HepG2 (cell line): Measurements from ENCODE around the gene SNRNP25.

Source experiments
- CEBPB ChIP-seq: IDR thresholded peaks from 2 replicates; pipeline ENCODE4 v1.6.1; 2011; ENCODE audit warnings: low read depth, low read length, improper control_type of control experiment, borderline replicate concordance
- MYNN ChIP-seq: sonication (generic); formaldehyde crosslinking; IDR thresholded peaks from 2 replicates; pipeline ENCODE4 v1.4.0; 2020; ENCODE audit warnings: mild to moderate bottlenecking, low read depth, missing genetic modification reagents
- NR2C2 ChIP-seq: sonication (generic); formaldehyde crosslinking; IDR thresholded peaks from 2 replicates; pipeline ENCODE4 v1.4.0; 2020; ENCODE audit warnings: missing genetic modification reagents, mild to moderate bottlenecking, moderate library complexity, borderline replicate concordance
- POLR2A ChIP-seq, 2 experiments: IDR thresholded peaks; 2 replicates each; pipeline ENCODE4 v1.6.1; 2011; ENCODE audit warnings: low read depth in 2 of 2, low read length in 2 of 2, mild to moderate bottlenecking in 1 of 2, moderate library complexity in 1 of 2; ENCODE audit not compliant: insufficient read depth in 1 of 2
- SIN3A ChIP-seq: IDR thresholded peaks from 2 replicates; pipeline ENCODE4 v1.6.1; 2011; ENCODE audit warnings: low read depth, mild to moderate bottlenecking, control low read depth, low read length, borderline replicate concordance
- TEAD3 ChIP-seq: optimal IDR thresholded peaks from 2 replicates; pipeline ENCODE3; 2016; ENCODE audit warnings: borderline replicate concordance
- U2AF1 ChIP-seq: fragments of 200-400 bp; formaldehyde crosslinking; optimal IDR thresholded peaks from 2 replicates; pipeline ENCODE3; 2017; ENCODE audit warnings: mild to moderate bottlenecking, low read depth, low read length
- YY1 ChIP-seq: IDR thresholded peaks from 2 replicates; pipeline ENCODE4 v1.6.1; 2011; ENCODE audit warnings: low read length, low read depth, moderate library complexity, mild to moderate bottlenecking; ENCODE audit not compliant: insufficient read depth, insufficient replicate concordance
- ZNF710 ChIP-seq: sonication (generic); formaldehyde crosslinking; IDR thresholded peaks from 2 replicates; pipeline ENCODE4 v1.5.0; 2020; ENCODE audit warnings: mild to moderate bottlenecking, missing genetic modification reagents, borderline replicate concordance

- no peak for TF ChIP-seq YY1
- no peak for TF ChIP-seq TEAD3
- TF ChIP-seq SIN3A = no peak
- TF ChIP-seq ZNF710 (CRISPR knock-in tag) = no peak
- TF ChIP-seq U2AF1 = no peak
- no peak for TF ChIP-seq POLR2A (IDR thresholded peaks at IDR 0.05; ENCODE audit: insufficient read depth in 1 of 2, low read depth in 2 of 2, low read length in 2 of 2)
- TF ChIP-seq MYNN (CRISPR knock-in tag) = no peak
- no peak for TF ChIP-seq NR2C2 (CRISPR knock-in tag)
- TF ChIP-seq CEBPB = no peak
Observed at GRCh38 chr16:50769-51591, 2.6 kb upstream of the SNRNP25 start.
